Liver (tissue), 9 donors: ENCODE measurements around the gene IBA57. TPM values are rescaled to one million over a fixed set of nuclear protein-coding genes. Genes with fewer than 3 reads are reported as not detected.

Source experiments
- DNase-seq: peaks from one replicate; pipeline ENCODE4 v3.0.0-alpha.2; 2017; ENCODE audit warnings: low spot score
- H3K27ac ChIP-seq, 2 donors: one replicate each; pipeline ENCODE4 v1.7.0; 2013; ENCODE audit warnings: inconsistent platforms in 2 of 2, low read length in 2 of 2, control low read depth in 1 of 2, low read depth in 1 of 2, mild to moderate bottlenecking in 1 of 2
- H3K27me3 ChIP-seq, 4 donors: one replicate each; pipeline versions ENCODE4 v1.6.1 to v1.7.0; 2013; ENCODE audit warnings: low read length in 3 of 4, inconsistent platforms in 1 of 4, mild to moderate bottlenecking in 1 of 4, moderate library complexity in 1 of 4; ENCODE audit not compliant: control insufficient read depth in 4 of 4, insufficient read depth in 4 of 4
- H3K36me3 ChIP-seq, 4 donors: one replicate each; pipeline versions ENCODE4 v1.6.1 to v1.7.0; 2013; ENCODE audit warnings: low read length in 3 of 4, mild to moderate bottlenecking in 3 of 4, low read depth in 1 of 4, moderate library complexity in 1 of 4; ENCODE audit not compliant: control insufficient read depth in 4 of 4, insufficient read depth in 3 of 4
- H3K4me1 ChIP-seq, 4 donors: one replicate each; pipeline versions ENCODE4 v1.6.1 to v1.7.0; 2013; ENCODE audit warnings: low read length in 3 of 4, mild to moderate bottlenecking in 3 of 4, moderate library complexity in 1 of 4; ENCODE audit not compliant: control insufficient read depth in 4 of 4, insufficient read depth in 4 of 4
- H3K4me3 ChIP-seq, 3 donors: one replicate each; pipeline versions ENCODE4 v1.6.1 to v1.7.0; 2013; ENCODE audit warnings: low read length in 3 of 3, control low read depth in 1 of 3, low read depth in 1 of 3, mild to moderate bottlenecking in 1 of 3
- H3K9ac ChIP-seq, 2 donors: one replicate each; pipeline ENCODE4 v1.7.0; 2013; ENCODE audit warnings: low read length in 2 of 2, mild to moderate bottlenecking in 2 of 2, moderate library complexity in 2 of 2, control low read depth in 1 of 2, low read depth in 1 of 2
- H3K9me3 ChIP-seq, 4 donors: one replicate each; pipeline versions ENCODE4 v1.6.1 to v1.7.0; 2013; ENCODE audit warnings: low read length in 3 of 4; ENCODE audit not compliant: control insufficient read depth in 4 of 4
- EGR1 ChIP-seq, 2 donors: IDR thresholded peaks; 2 replicates each; pipeline ENCODE4 v1.6.1; 2016 to 2018; ENCODE audit warnings: antibody characterized with exemption in 2 of 2, low read depth in 2 of 2
- FOXA1 ChIP-seq: IDR thresholded peaks from 2 replicates; pipeline ENCODE4 v1.6.1; 2016; ENCODE audit warnings: antibody characterized with exemption
- FOXA2 ChIP-seq: IDR thresholded peaks from 2 replicates; pipeline ENCODE4 v1.6.1; 2016; ENCODE audit warnings: antibody characterized with exemption
- GABPA ChIP-seq, 2 donors: IDR thresholded peaks in 1 of 2; conservative IDR thresholded peaks in 1 of 2; 2 replicates each; pipeline ENCODE4 v1.6.1; 2016; ENCODE audit warnings: antibody characterized with exemption in 2 of 2, mild to moderate bottlenecking in 1 of 2, moderate library complexity in 1 of 2
- HNF4A ChIP-seq, 2 donors: conservative IDR thresholded peaks; 2 replicates each; pipeline ENCODE4 v1.6.1; 2016; ENCODE audit warnings: antibody characterized with exemption in 2 of 2, mild to moderate bottlenecking in 2 of 2
- HNF4G ChIP-seq: IDR thresholded peaks from 2 replicates; pipeline ENCODE4 v1.6.1; 2016; ENCODE audit warnings: antibody characterized with exemption
- JUND ChIP-seq, 2 donors: IDR thresholded peaks; 2 replicates each; pipeline ENCODE4 v1.6.1; 2016; ENCODE audit warnings: antibody characterized with exemption in 2 of 2
- NR2F2 ChIP-seq: IDR thresholded peaks from 2 replicates; pipeline ENCODE4 v1.6.1; 2016; ENCODE audit warnings: antibody characterized with exemption
- RAD21 ChIP-seq, 2 donors: IDR thresholded peaks; 2 replicates each; pipeline ENCODE4 v1.6.1; 2016; ENCODE audit warnings: antibody characterized with exemption in 2 of 2, mild to moderate bottlenecking in 2 of 2
- RXRA ChIP-seq, 2 donors: IDR thresholded peaks; 2 replicates each; pipeline ENCODE4 v1.6.1; 2017 to 2018; ENCODE audit warnings: antibody characterized with exemption in 2 of 2, mild to moderate bottlenecking in 1 of 2
- SP1 ChIP-seq: IDR thresholded peaks from 2 replicates; pipeline ENCODE4 v1.6.1; 2018; ENCODE audit warnings: antibody characterized with exemption, mild to moderate bottlenecking
- TAF1 ChIP-seq: conservative IDR thresholded peaks from 2 replicates; pipeline ENCODE4 v1.6.1; 2016; ENCODE audit warnings: antibody characterized with exemption, mild to moderate bottlenecking
- YY1 ChIP-seq: IDR thresholded peaks from 2 replicates; pipeline ENCODE4 v1.6.1; 2016; ENCODE audit warnings: antibody characterized with exemption, mild to moderate bottlenecking
- WGBS: extraction: QIAGEN DNeasy Blood & Tissue Kit; methylation state at CpG from one replicate; pipeline ENCODE4 v1.1.7; 2013; 5-methylcytosine and 5-hydroxymethylcytosine counted together
- polyA plus RNA-seq, 2 donors: library from polyadenylated mRNA; stranded (reverse) in 1 of 2; unstranded in 1 of 2; fragments of 200-250 nt in 1 of 2; fragments of >200 nt in 1 of 2; fragmentation: Nextera tagmentation in 1 of 2; extraction: Ambion mirVana in 1 of 2; gene quantifications; one replicate each; pipeline versions ENCODE4 v1.2.1 to v1.2.3, GENCODE V29; 2013 to 2015
- total RNA-seq, 2 donors: library from RNA; depleted of rRNA; stranded (reverse); fragments of >200 nt; gene quantifications; one replicate each; pipeline ENCODE4 v1.2.3, GENCODE V29; 2014
- TF ChIP-seq, protein P1 (sequence below): IDR thresholded peaks from 2 replicates; pipeline ENCODE4 v1.6.1; 2016; ENCODE audit warnings: antibody characterized with exemption
- TF ChIP-seq, protein P2 (sequence below): fragments of 150-350 bp; IDR thresholded peaks from 2 replicates; pipeline ENCODE4 v1.5.1; 2017; ENCODE audit warnings: improper control_type of control experiment, low read depth, low read length; ENCODE audit not compliant: missing input control
- TF ChIP-seq, protein P3 (sequence below): IDR thresholded peaks from 2 replicates; pipeline ENCODE4 v1.6.1; 2016; ENCODE audit warnings: antibody characterized with exemption
- TF ChIP-seq, protein P4 (sequence below): IDR thresholded peaks from 2 replicates; pipeline ENCODE4 v1.6.1; 2016; ENCODE audit warnings: antibody characterized with exemption
- TF ChIP-seq, protein P5 (sequence below): IDR thresholded peaks from 2 replicates; pipeline ENCODE4 v1.6.1; 2016; ENCODE audit warnings: antibody characterized with exemption, mild to moderate bottlenecking
- donor health status: healthy.
- donor health status: healthy.
- donor health status: healthy.
- donor health status: healthy.
- donor health status: healthy.

Gene IBA57
- total and polyA plus RNA-seq, 4 donors, result 1.6 to 12.0 (median 8.4) TPM

DNA sequence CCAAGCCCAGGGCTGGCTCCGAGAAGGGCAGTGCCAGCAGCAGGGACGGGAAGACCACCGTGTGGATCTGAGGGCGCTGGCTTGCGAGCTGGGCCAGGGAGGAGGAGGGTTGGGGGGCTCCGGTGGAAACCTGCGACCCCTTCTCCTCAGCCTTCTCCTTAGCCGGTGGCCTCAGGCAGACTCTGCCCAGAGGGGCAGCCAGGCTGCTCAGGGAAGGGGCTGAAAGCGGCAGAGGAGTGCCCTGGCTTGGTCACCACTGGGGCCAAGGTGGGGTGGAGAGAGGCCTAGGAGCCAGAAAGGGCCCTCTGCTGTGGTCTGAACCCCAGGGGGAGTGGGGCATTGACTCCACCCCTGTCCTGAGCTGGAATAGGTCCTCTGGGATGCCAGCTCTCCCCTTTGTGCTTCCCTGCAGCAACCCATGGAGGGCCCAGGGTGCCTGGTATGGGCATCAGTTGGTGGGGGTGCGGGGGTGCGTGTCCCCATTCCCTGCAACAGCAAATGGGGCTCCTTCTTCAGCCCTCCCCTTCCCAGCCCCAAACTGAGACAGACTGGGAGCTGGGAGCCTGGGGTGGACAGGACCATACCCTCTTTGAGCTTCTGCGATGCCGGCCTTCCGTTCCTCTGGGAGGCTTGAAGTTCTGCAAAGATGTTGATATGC, 6.5 kb upstream of the IBA57 start:
- DNase-seq, result no peak
- H3K4me1 ChIP-seq, result peaks cover 0 to 13% (median 0%) of the 10 kb centered on the region in 4 donors
- H3K9ac ChIP-seq, result no peak overlapping the region
- H3K9me3 ChIP-seq, result no peaks in the 10 kb centered on the region
- no peak overlapping the region for H3K27ac ChIP-seq
- 76% methylated on average over 14 of the region's 14 CpGs for WGBS
- TF ChIP-seq GABPA (IDR thresholded peaks at IDR 0.05 in 1 of 2, conservative IDR thresholded peaks at IDR 0.05 in 1 of 2), result no peak
- TF ChIP-seq HNF4G, result no peak
- TF ChIP-seq, protein P1, sequence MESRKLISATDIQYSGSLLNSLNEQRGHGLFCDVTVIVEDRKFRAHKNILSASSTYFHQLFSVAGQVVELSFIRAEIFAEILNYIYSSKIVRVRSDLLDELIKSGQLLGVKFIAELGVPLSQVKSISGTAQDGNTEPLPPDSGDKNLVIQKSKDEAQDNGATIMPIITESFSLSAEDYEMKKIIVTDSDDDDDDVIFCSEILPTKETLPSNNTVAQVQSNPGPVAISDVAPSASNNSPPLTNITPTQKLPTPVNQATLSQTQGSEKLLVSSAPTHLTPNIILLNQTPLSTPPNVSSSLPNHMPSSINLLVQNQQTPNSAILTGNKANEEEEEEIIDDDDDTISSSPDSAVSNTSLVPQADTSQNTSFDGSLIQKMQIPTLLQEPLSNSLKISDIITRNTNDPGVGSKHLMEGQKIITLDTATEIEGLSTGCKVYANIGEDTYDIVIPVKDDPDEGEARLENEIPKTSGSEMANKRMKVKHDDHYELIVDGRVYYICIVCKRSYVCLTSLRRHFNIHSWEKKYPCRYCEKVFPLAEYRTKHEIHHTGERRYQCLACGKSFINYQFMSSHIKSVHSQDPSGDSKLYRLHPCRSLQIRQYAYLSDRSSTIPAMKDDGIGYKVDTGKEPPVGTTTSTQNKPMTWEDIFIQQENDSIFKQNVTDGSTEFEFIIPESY, result no peak
- no peak for TF ChIP-seq EGR1 (IDR thresholded peaks at IDR 0.05; ENCODE audit: low read depth in 2 of 2)
- no peak for TF ChIP-seq JUND (IDR thresholded peaks at IDR 0.05)
- TF ChIP-seq, protein P2, sequence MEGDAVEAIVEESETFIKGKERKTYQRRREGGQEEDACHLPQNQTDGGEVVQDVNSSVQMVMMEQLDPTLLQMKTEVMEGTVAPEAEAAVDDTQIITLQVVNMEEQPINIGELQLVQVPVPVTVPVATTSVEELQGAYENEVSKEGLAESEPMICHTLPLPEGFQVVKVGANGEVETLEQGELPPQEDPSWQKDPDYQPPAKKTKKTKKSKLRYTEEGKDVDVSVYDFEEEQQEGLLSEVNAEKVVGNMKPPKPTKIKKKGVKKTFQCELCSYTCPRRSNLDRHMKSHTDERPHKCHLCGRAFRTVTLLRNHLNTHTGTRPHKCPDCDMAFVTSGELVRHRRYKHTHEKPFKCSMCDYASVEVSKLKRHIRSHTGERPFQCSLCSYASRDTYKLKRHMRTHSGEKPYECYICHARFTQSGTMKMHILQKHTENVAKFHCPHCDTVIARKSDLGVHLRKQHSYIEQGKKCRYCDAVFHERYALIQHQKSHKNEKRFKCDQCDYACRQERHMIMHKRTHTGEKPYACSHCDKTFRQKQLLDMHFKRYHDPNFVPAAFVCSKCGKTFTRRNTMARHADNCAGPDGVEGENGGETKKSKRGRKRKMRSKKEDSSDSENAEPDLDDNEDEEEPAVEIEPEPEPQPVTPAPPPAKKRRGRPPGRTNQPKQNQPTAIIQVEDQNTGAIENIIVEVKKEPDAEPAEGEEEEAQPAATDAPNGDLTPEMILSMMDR, result no peak
- TF ChIP-seq NR2F2, result no peak
- no peak for TF ChIP-seq YY1
- TF ChIP-seq FOXA2, result no peak
- TF ChIP-seq TAF1, result no peak
- TF ChIP-seq, protein P3, sequence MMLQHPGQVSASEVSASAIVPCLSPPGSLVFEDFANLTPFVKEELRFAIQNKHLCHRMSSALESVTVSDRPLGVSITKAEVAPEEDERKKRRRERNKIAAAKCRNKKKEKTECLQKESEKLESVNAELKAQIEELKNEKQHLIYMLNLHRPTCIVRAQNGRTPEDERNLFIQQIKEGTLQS, result no peak
- TF ChIP-seq HNF4A (conservative IDR thresholded peaks at IDR 0.05), result no peak
- TF ChIP-seq FOXA1, result no peak
- TF ChIP-seq RXRA (IDR thresholded peaks at IDR 0.05), result no peak
- TF ChIP-seq, protein P4, sequence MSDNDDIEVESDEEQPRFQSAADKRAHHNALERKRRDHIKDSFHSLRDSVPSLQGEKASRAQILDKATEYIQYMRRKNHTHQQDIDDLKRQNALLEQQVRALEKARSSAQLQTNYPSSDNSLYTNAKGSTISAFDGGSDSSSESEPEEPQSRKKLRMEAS, result no peak
- TF ChIP-seq RAD21 (IDR thresholded peaks at IDR 0.05), result no peak
- TF ChIP-seq, protein P5, sequence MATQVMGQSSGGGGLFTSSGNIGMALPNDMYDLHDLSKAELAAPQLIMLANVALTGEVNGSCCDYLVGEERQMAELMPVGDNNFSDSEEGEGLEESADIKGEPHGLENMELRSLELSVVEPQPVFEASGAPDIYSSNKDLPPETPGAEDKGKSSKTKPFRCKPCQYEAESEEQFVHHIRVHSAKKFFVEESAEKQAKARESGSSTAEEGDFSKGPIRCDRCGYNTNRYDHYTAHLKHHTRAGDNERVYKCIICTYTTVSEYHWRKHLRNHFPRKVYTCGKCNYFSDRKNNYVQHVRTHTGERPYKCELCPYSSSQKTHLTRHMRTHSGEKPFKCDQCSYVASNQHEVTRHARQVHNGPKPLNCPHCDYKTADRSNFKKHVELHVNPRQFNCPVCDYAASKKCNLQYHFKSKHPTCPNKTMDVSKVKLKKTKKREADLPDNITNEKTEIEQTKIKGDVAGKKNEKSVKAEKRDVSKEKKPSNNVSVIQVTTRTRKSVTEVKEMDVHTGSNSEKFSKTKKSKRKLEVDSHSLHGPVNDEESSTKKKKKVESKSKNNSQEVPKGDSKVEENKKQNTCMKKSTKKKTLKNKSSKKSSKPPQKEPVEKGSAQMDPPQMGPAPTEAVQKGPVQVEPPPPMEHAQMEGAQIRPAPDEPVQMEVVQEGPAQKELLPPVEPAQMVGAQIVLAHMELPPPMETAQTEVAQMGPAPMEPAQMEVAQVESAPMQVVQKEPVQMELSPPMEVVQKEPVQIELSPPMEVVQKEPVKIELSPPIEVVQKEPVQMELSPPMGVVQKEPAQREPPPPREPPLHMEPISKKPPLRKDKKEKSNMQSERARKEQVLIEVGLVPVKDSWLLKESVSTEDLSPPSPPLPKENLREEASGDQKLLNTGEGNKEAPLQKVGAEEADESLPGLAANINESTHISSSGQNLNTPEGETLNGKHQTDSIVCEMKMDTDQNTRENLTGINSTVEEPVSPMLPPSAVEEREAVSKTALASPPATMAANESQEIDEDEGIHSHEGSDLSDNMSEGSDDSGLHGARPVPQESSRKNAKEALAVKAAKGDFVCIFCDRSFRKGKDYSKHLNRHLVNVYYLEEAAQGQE, result no peak
- no peak for TF ChIP-seq SP1
- H3K4me3 ChIP-seq, result no peak overlapping the region
- H3K36me3 ChIP-seq, result no peaks in the 10 kb centered on the region
- H3K27me3 ChIP-seq, result no peaks in the 10 kb centered on the region
